ENCODE results near the gene ETAA1. TPM values are rescaled to one million over a fixed set of nuclear protein-coding genes. Genes with fewer than 3 reads are reported as not detected.

Gene ETAA1
- total RNA-seq, 1 experiment from 2014 or later = 12.4 TPM

DNA sequence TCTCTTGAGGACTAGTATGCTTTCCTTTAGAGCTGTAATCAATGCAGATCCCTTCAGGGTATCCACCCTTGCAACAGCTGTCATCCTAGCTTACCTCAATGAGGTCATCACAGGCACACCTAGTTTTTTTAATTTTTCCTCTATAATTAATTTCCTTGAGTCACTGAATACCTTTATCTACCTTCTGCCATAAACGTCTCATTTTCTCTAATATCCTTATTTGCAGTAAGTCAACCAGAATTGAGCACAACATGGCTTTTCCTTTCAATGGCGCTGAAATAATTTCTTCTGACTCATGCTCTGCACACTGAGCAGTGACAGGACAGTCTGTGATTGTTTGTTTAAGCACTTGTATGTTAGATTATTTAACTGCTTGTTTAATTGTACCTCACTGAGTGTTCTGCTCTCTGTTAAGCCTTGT is 49.4 kb downstream of the ETAA1 start:
- H3K27ac Mint-ChIP-seq (ENCODE audit: unreplicated experiment) = no peak overlapping the region
- H3K27me3 ChIP-seq (replicated peaks; ENCODE audit: control insufficient read depth, insufficient read depth, low read length) = no peaks in the 10 kb centered on the region
- no peak for DNase-seq
- no peaks in the 10 kb centered on the region for H3K27me3 Mint-ChIP-seq (ENCODE audit: insufficient read depth, unreplicated experiment)
- ChIA-PET POLR2A (interaction anchor here (0.5 kb wide), 1 partner anchor 258 kb away, joined by 5 read pairs; no protein-coding TSS in a partner anchor), CTCF (no interaction called here)
- no peaks in the 10 kb centered on the region for H3K9me3 Mint-ChIP-seq (ENCODE audit: unreplicated experiment)
- H3K4me3 Mint-ChIP-seq (ENCODE audit: unreplicated experiment) = no peak overlapping the region
- H3K4me1 ChIP-seq = peaks cover 6% of the 10 kb centered on the region; the same call in 1 of the 2 replicates
- intact Hi-C loops (cut with micrococcal nuclease; ENCODE audit: unreplicated experiment) = no loop called here
- TF ChIP-seq, protein P1, sequence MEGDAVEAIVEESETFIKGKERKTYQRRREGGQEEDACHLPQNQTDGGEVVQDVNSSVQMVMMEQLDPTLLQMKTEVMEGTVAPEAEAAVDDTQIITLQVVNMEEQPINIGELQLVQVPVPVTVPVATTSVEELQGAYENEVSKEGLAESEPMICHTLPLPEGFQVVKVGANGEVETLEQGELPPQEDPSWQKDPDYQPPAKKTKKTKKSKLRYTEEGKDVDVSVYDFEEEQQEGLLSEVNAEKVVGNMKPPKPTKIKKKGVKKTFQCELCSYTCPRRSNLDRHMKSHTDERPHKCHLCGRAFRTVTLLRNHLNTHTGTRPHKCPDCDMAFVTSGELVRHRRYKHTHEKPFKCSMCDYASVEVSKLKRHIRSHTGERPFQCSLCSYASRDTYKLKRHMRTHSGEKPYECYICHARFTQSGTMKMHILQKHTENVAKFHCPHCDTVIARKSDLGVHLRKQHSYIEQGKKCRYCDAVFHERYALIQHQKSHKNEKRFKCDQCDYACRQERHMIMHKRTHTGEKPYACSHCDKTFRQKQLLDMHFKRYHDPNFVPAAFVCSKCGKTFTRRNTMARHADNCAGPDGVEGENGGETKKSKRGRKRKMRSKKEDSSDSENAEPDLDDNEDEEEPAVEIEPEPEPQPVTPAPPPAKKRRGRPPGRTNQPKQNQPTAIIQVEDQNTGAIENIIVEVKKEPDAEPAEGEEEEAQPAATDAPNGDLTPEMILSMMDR (IDR thresholded peaks at IDR 0.05; ENCODE audit: insufficient read depth in 1 of 2, low read depth in 1 of 2, low read length in 1 of 2, severe bottlenecking in 1 of 2, unreplicated experiment in 1 of 2) = no peak
- H3K36me3 ChIP-seq (ENCODE audit: control insufficient read depth, insufficient read depth, low read length) = no peaks in the 10 kb centered on the region
- H3K4me3 ChIP-seq (ENCODE audit: low read depth, low read length) = no peak overlapping the region
- peaks cover 14% of the 10 kb centered on the region for H3K4me1 Mint-ChIP-seq (ENCODE audit: low read depth, unreplicated experiment)
- BruUV-seq (replicated peaks) = no TSS peak
- no peaks in the 10 kb centered on the region for H3K36me3 Mint-ChIP-seq (ENCODE audit: insufficient read depth, unreplicated experiment)
- no peaks in the 10 kb centered on the region for H3K9me3 ChIP-seq

DNA sequence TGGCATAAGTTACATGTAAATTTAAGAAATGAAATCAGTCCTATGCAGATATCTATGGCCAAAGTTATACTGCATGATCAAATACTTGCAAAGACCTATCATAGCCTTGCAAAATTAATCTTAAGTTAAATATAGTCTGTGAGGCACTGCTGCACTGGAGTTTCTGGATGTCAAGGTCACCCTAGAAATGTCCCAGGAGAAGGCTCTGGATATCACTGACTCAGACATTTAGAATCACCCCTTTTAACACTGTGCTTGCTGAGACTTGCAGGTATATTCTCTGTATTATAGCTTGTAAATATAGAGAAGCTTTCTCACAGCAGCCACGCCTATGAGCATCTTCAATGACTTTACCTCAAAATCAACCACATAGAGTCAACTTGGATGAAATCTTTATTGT is 51.5 kb downstream of the ETAA1 start:
- no peak overlapping the region for H3K4me3 Mint-ChIP-seq (ENCODE audit: unreplicated experiment)
- TF ChIP-seq, protein P1 (IDR thresholded peaks at IDR 0.05; ENCODE audit: insufficient read depth in 1 of 2, low read depth in 1 of 2, low read length in 1 of 2, severe bottlenecking in 1 of 2, unreplicated experiment in 1 of 2) = no peak
- no peaks in the 10 kb centered on the region for H3K9me3 ChIP-seq
- H3K27me3 Mint-ChIP-seq (ENCODE audit: insufficient read depth, unreplicated experiment) = no peaks in the 10 kb centered on the region
- BruUV-seq (replicated peaks) = no TSS peak
- peaks cover 6% of the 10 kb centered on the region; the same call in 1 of the 2 replicates for H3K4me1 ChIP-seq
- DNase-seq = no peak
- H3K27me3 ChIP-seq (replicated peaks; ENCODE audit: control insufficient read depth, insufficient read depth, low read length) = no peaks in the 10 kb centered on the region
- POLR2A ChIA-PET = no interaction called here
- CTCF ChIA-PET = no interaction called here
- no peak overlapping the region for H3K27ac Mint-ChIP-seq (ENCODE audit: unreplicated experiment)
- intact Hi-C loops (cut with micrococcal nuclease; ENCODE audit: unreplicated experiment) = no loop called here
- peaks cover 9% of the 10 kb centered on the region for H3K9me3 Mint-ChIP-seq (ENCODE audit: unreplicated experiment)
- no peak overlapping the region for H3K4me3 ChIP-seq (ENCODE audit: low read depth, low read length)
- peaks cover 1% of the 10 kb centered on the region for H3K36me3 Mint-ChIP-seq (ENCODE audit: insufficient read depth, unreplicated experiment)
- no peaks in the 10 kb centered on the region for H3K36me3 ChIP-seq (ENCODE audit: control insufficient read depth, insufficient read depth, low read length)
- H3K4me1 Mint-ChIP-seq (ENCODE audit: low read depth, unreplicated experiment) = peaks cover 17% of the 10 kb centered on the region

DNA sequence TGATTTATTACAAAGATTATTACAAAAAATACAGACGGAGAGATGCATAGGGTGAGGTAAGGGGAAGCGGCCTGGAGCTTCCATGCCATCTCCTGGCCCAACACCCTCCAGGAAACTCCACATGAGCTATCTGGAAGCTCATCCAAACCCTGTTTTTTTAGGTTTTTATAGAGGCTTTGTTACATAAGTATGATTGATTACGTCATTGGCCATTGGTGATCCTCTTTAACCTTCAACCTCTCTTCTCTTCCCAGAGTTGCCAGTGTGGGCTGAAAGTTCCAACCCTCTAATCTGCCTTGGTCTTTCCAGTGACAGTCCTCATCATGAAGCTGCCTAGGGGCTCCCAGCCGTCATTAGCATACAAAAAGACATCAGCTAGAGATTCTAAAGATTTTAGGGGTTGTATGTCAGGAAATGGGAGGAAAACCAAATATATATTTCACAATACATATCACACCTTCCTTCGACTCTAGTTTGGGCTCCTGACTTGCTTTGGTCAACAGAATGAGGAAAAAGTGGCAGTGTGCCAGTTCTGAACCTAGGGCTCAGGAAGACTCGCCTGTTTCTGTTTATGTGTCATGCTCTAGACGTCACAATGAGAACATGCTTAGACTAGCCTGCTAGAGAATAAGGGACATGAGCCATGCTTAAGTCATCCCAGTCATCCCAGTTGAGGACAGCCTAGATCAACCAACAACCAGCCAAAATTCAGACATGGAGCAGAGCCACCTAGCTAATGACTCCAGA is 54.1 kb downstream of the ETAA1 start:
- TF ChIP-seq, protein P1 (IDR thresholded peaks at IDR 0.05; ENCODE audit: insufficient read depth in 1 of 2, low read depth in 1 of 2, low read length in 1 of 2, severe bottlenecking in 1 of 2, unreplicated experiment in 1 of 2) = no peak
- H3K4me1 ChIP-seq = peaks cover 23% of the 10 kb centered on the region
- no TSS peak for BruUV-seq (replicated peaks)
- Mint-ChIP-seq H3K27ac (ENCODE audit: unreplicated experiment) (no peak overlapping the region), H3K4me3 (ENCODE audit: unreplicated experiment) (no peak overlapping the region), H3K9me3 (ENCODE audit: unreplicated experiment) (peaks cover 15% of the 10 kb centered on the region), H3K27me3 (ENCODE audit: insufficient read depth, unreplicated experiment) (no peaks in the 10 kb centered on the region), H3K36me3 (ENCODE audit: insufficient read depth, unreplicated experiment) (peaks cover 5% of the 10 kb centered on the region), H3K4me1 (ENCODE audit: low read depth, unreplicated experiment) (peaks cover 31% of the 10 kb centered on the region)
- no peak overlapping the region for H3K4me3 ChIP-seq (ENCODE audit: low read depth, low read length)
- intact Hi-C loops (cut with micrococcal nuclease; ENCODE audit: unreplicated experiment) = no loop called here
- DNase-seq = no peak
- H3K27me3 ChIP-seq (replicated peaks; ENCODE audit: control insufficient read depth, insufficient read depth, low read length) = no peaks in the 10 kb centered on the region
- POLR2A ChIA-PET = no interaction called here
- H3K36me3 ChIP-seq (ENCODE audit: control insufficient read depth, insufficient read depth, low read length) = no peaks in the 10 kb centered on the region
- CTCF ChIA-PET = no interaction called here
- H3K9me3 ChIP-seq = no peaks in the 10 kb centered on the region

All from Caco-2 (cell line).